ENCODE measurements around the gene NCK2. TPM values are rescaled to one million over a fixed set of nuclear protein-coding genes. Genes with fewer than 3 reads are reported as not detected.
A peak's percentile ranks its signal among the peaks of the same experiment; 100 is the strongest.

Gene NCK2
- polyA plus RNA-seq, 3 donors = 2.5 to 18.2 (median 7.6) TPM

DNA sequence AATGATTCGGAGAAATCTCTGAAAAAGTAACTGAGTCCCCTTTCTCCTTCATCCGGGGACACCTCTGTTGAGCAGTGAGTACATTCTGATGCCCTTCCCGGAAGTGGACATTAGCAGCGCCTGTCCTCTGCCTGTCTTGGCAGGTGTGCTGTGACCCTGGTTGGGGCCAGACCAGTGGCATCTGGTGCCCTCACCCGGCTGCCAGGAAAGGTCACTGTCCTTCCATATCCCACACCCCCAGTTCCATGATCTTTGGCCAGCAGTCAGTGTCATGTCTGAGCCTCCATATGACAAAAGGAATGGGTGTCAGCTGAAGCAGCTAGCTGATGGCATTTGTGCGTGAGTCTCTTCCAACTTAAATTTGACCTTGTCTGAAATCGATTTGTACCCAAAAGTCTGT, 128.1 kb downstream of the NCK2 start:
- H3K27ac Mint-ChIP-seq = peak overlapping the region in 4 of 7 donors; percentile 4 to 64 (median 36)
- no peak overlapping the region for H2AFZ ChIP-seq (ENCODE audit: insufficient read depth, low read depth, low read length, poor library complexity, severe bottlenecking)
- H4K20me1 ChIP-seq (ENCODE audit: insufficient read depth, low read length) = peaks cover 8% of the 10 kb centered on the region
- H3K9me3 ChIP-seq (replicated peaks in 1 of 2; ENCODE audit: control insufficient read depth in 1 of 2, insufficient read depth in 1 of 2, low read length in 2 of 2) = peaks cover 0 to 3% of the 10 kb centered on the region in 2 donors
- no peaks in the 10 kb centered on the region for H3K27me3 Mint-ChIP-seq (ENCODE audit: low read depth in 3 of 3)
- no peak for TF ChIP-seq CTCF (IDR thresholded peaks at IDR 0.05)
- no peak overlapping the region for H3K4me3 ChIP-seq (replicated peaks in 1 of 3; ENCODE audit: low read depth in 2 of 3, low read length in 3 of 3)
- WGBS (ENCODE audit: insufficient coverage) = 98% methylated on average over 7 of the region's 7 CpGs
- intact Hi-C loops (cut with micrococcal nuclease) = no loop called here
- no peak overlapping the region for H3K27ac ChIP-seq (ENCODE audit: low read depth in 1 of 2, low read length in 2 of 2)
- no peaks in the 10 kb centered on the region for H3K27me3 ChIP-seq (ENCODE audit: control insufficient read depth in 2 of 2, insufficient read depth in 2 of 2, low read length in 2 of 2)
- H3K4me1 Mint-ChIP-seq = peaks cover 13% of the 10 kb centered on the region
- no peak overlapping the region for H3K4me3 Mint-ChIP-seq
- no peak for DNase-seq
- peaks cover 0 to 6% of the 10 kb centered on the region in 2 donors for H3K36me3 ChIP-seq (replicated peaks in 1 of 2; ENCODE audit: control insufficient read depth in 1 of 2, insufficient read depth in 2 of 2, low read length in 2 of 2)
- no peak overlapping the region for H3K4me2 ChIP-seq (replicated peaks; ENCODE audit: extremely low read depth, low read length, poor library complexity, severe bottlenecking)
- H3K79me2 ChIP-seq (ENCODE audit: insufficient read depth, low read length) = no peaks in the 10 kb centered on the region
- H3K9ac ChIP-seq (ENCODE audit: insufficient read depth, low read length, poor library complexity, severe bottlenecking) = no peak overlapping the region
- H3K36me3 Mint-ChIP-seq = peaks cover 23 to 30% of the 10 kb centered on the region in 2 donors
- peaks cover 0 to 6% (median 2%) of the 10 kb centered on the region in 7 donors for H3K9me3 Mint-ChIP-seq
- peaks cover 5 to 10% of the 10 kb centered on the region in 2 donors for H3K4me1 ChIP-seq (ENCODE audit: control insufficient read depth in 1 of 2, insufficient read depth in 2 of 2, low read length in 2 of 2)

DNA sequence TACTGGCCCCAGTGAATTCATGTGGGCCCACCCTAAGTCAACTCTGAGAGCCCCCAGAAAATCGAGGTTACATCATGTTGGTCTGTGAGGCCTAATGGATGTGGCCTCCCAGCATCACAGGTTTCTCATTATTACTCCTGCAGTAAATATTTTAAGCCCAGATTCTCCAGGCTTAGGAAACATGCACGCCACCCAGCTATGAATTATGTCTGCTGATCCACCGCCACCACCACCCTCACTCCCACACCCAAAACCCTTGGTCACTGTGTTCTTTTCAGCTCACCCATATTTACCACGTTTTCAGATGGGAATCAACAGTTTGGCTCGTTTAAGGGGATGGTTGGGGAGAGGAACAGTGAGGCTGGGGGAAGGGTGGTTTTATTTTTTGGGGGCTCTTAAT, 128.6 kb downstream of the NCK2 start:
- intact Hi-C loops (cut with micrococcal nuclease) = no loop called here
- Histone ChIP-seq H3K4me1 (ENCODE audit: control insufficient read depth in 1 of 2, insufficient read depth in 2 of 2, low read length in 2 of 2) (peaks cover 5 to 10% of the 10 kb centered on the region in 2 donors), H3K4me2 (replicated peaks; ENCODE audit: extremely low read depth, low read length, poor library complexity, severe bottlenecking) (no peak overlapping the region)

More for the DNA sequence above, 128.6 kb downstream of the NCK2 start:
- Histone ChIP-seq H3K36me3 (replicated peaks in 1 of 2; ENCODE audit: control insufficient read depth in 1 of 2, insufficient read depth in 2 of 2, low read length in 2 of 2) (peaks cover 0 to 10% of the 10 kb centered on the region in 2 donors), H3K79me2 (ENCODE audit: insufficient read depth, low read length) (no peaks in the 10 kb centered on the region), H3K9ac (ENCODE audit: insufficient read depth, low read length, poor library complexity, severe bottlenecking) (no peak overlapping the region), H3K27me3 (ENCODE audit: control insufficient read depth in 2 of 2, insufficient read depth in 2 of 2, low read length in 2 of 2) (no peaks in the 10 kb centered on the region), H4K20me1 (ENCODE audit: insufficient read depth, low read length) (peaks cover 8% of the 10 kb centered on the region), H3K9me3 (replicated peaks in 1 of 2; ENCODE audit: control insufficient read depth in 1 of 2, insufficient read depth in 1 of 2, low read length in 2 of 2) (peaks cover 0 to 6% of the 10 kb centered on the region in 2 donors), H3K4me3 (replicated peaks in 1 of 3; ENCODE audit: low read depth in 2 of 3, low read length in 3 of 3) (no peak overlapping the region), H2AFZ (ENCODE audit: insufficient read depth, low read depth, low read length, poor library complexity, severe bottlenecking) (no peak overlapping the region), H3K27ac (ENCODE audit: low read depth in 1 of 2, low read length in 2 of 2) (no peak overlapping the region)
- Mint-ChIP-seq H3K4me1 (peaks cover 13% of the 10 kb centered on the region), H3K4me3 (no peak overlapping the region), H3K9me3 (peaks cover 0 to 9% (median 2%) of the 10 kb centered on the region in 7 donors), H3K36me3 (peaks cover 26 to 30% of the 10 kb centered on the region in 2 donors), H3K27ac (peak overlapping the region in 5 of 7 donors; percentile 10 to 64 (median 33)), H3K27me3 (ENCODE audit: low read depth in 3 of 3) (no peaks in the 10 kb centered on the region)
- WGBS (ENCODE audit: insufficient coverage) = 100% methylated on average over 1 of the region's 5 CpGs
- TF ChIP-seq CTCF (IDR thresholded peaks at IDR 0.05) = no peak
- DNase-seq = no peak

All from CD14-positive monocyte (primary cell).